ENCODE data around the gene MRPL42.

The MRPL42 gene

GRCh38 chr12:93536111-93536765 is 68.9 kb downstream of the MRPL42 start:
- CTCF ChIA-PET: interaction anchor here (0.9 kb wide), 1 partner anchor 565 kb away, joined by 3 read pairs; no protein-coding TSS in a partner anchor
- Histone ChIP-seq H3K4me3 (ENCODE audit: low read depth, low read length) (no peak overlapping the region), H3K9me3 (ENCODE audit: control insufficient read depth, insufficient read depth, low read depth, low read length) (no peaks in the 10 kb centered on the region), H3K27ac (ENCODE audit: extremely low read depth, low read depth, low read length) (no peak overlapping the region), H3K4me1 (ENCODE audit: control insufficient read depth, insufficient read depth, low read length) (no peaks in the 10 kb centered on the region), H3K36me3 (ENCODE audit: control insufficient read depth in 2 of 2, insufficient read depth in 1 of 2, low read length in 2 of 2) (no peaks in the 10 kb centered on the region)
- TF ChIP-seq ZFP3 (tag by site-specific recombination; IDR thresholded peaks at IDR 0.05; ENCODE audit: low read depth) (no peak), ZNF114 (tag by site-specific recombination; IDR thresholded peaks at IDR 0.05) (no peak), ZNF473 (tag by site-specific recombination; IDR thresholded peaks at IDR 0.05) (no peak), PATZ1 (tag by site-specific recombination; IDR thresholded peaks at IDR 0.05) (no peak), ZSCAN30 (tag by site-specific recombination; IDR thresholded peaks at IDR 0.05) (no peak)
- POLR2A ChIA-PET: no interaction called here

- POLR2A ChIA-PET: no interaction called here
- Histone ChIP-seq H3K4me1 (ENCODE audit: control insufficient read depth, insufficient read depth, low read length) (no peaks in the 10 kb centered on the region), H3K4me3 (ENCODE audit: low read depth, low read length) (no peak overlapping the region), H3K27ac (ENCODE audit: extremely low read depth, low read depth, low read length) (no peak overlapping the region), H3K9me3 (ENCODE audit: control insufficient read depth, insufficient read depth, low read depth, low read length) (no peaks in the 10 kb centered on the region), H3K36me3 (ENCODE audit: control insufficient read depth in 2 of 2, insufficient read depth in 1 of 2, low read length in 2 of 2) (no peaks in the 10 kb centered on the region)
- CTCF ChIA-PET: interaction anchor here (0.7 to 0.9 kb wide), 2 partner anchors 564 to 1846 kb away, joined by 3 read pairs; no protein-coding TSS in a partner anchor
- TF ChIP-seq INSM2 (tag by site-specific recombination; IDR thresholded peaks at IDR 0.05) (no peak), ZSCAN30 (tag by site-specific recombination; IDR thresholded peaks at IDR 0.05) (no peak), ZNF239 (tag by site-specific recombination; IDR thresholded peaks at IDR 0.05) (no peak), ZNF654 (tag by site-specific recombination; IDR thresholded peaks at IDR 0.05; ENCODE audit: low read depth) (no peak), ZNF704 (tag by site-specific recombination; IDR thresholded peaks at IDR 0.05) (no peak), ZNF24 (tag by site-specific recombination; IDR thresholded peaks at IDR 0.05) (no peak), ZNF18 (tag by site-specific recombination; IDR thresholded peaks at IDR 0.05) (no peak), ZNF37A (tag by site-specific recombination; IDR thresholded peaks at IDR 0.05) (no peak), ZNF621 (tag by site-specific recombination; IDR thresholded peaks at IDR 0.05) (no peak), ZNF664 (tag by site-specific recombination; IDR thresholded peaks at IDR 0.05) (no peak)
Measured at GRCh38 chr12:93536766-93537488, 69.6 kb downstream of the MRPL42 start.

GRCh38 chr12:93537769-93538168 is 70.5 kb downstream of the MRPL42 start:
- H3K36me3 ChIP-seq (ENCODE audit: control insufficient read depth in 2 of 2, insufficient read depth in 1 of 2, low read length in 2 of 2): no peaks in the 10 kb centered on the region
- no peak overlapping the region for H3K27ac ChIP-seq (ENCODE audit: extremely low read depth, low read depth, low read length)
- TF ChIP-seq ZNF677 (tag by site-specific recombination; IDR thresholded peaks at IDR 0.05) (no peak), ZNF335 (tag by site-specific recombination; conservative IDR thresholded peaks at IDR 0.05) (no peak), ZNF580 (tag by site-specific recombination; IDR thresholded peaks at IDR 0.05) (no peak), ZNF747 (tag by site-specific recombination; IDR thresholded peaks at IDR 0.05) (no peak)
- no peak overlapping the region for H3K4me3 ChIP-seq (ENCODE audit: low read depth, low read length)
- POLR2A ChIA-PET: no interaction called here
- H3K9me3 ChIP-seq (ENCODE audit: control insufficient read depth, insufficient read depth, low read depth, low read length): no peaks in the 10 kb centered on the region
- no peaks in the 10 kb centered on the region for H3K4me1 ChIP-seq (ENCODE audit: control insufficient read depth, insufficient read depth, low read length)
- CTCF ChIA-PET: no interaction called here
